Measurements from ENCODE around the gene SAMD8. TPM values are rescaled to one million over a fixed set of nuclear protein-coding genes. Genes with fewer than 3 reads are reported as not detected.

SAMD8 gene
- total RNA-seq, 1 experiment from 2014 or later: 23.6 TPM

DNA sequence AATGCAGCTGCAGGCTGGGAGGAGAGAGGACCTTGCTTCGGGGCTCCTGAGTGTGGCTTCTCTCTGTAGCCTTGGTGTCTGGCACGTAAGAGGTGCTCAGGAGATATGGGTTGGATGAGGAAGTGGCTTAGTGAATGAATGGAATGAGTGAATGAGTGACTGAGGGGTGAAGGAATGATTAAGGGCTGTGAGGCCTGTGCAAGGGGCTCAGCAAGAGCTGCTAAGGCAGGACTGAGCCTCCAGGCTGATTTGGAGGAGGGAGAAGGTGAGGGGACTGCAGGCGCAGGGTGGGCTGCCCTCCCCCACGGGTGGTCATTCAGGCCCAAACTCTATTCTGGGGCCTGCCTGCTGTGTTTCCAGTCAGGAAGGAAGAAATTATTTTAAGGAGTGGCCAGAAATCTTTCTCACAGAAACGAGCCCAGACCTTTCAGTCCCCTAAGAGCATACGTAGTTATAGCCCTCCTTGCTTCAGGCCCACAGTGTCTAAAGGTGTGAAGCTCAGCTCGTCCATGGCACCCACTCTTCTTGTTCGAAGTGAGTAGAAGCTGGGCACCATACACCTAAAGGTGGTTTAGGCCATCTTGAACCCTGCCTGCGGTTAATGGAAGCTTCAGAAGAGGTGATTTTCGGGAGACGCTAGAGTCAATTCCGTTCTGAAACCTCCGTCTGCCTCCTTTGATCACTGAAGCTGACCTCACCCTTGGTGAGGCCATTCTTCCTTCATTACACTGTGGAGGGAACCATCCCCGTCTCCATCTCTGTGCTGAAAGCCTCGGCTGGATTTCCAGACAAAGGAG is 49.5 kb upstream of the SAMD8 start:
- POLR2A ChIA-PET: no interaction called here
- RAD21 ChIA-PET (ENCODE audit: low non-redundant PET in 1 of 2, low total read pairs in 2 of 2, uncharacterized antibody in 2 of 2, unreplicated experiment in 2 of 2): no interaction called here
- no peak overlapping the region for H2AFZ ChIP-seq (ENCODE audit: low read depth, low read length, poor library complexity, severe bottlenecking)
- no peak overlapping the region for H3K4me3 ChIP-seq (replicated peaks in 1 of 2; ENCODE audit: low read depth in 1 of 2, low read length in 2 of 2)
- no TSS peak for BruUV-seq (replicated peaks)
- no peaks in the 10 kb centered on the region for H3K27me3 ChIP-seq (ENCODE audit: insufficient read depth, low read length)
- H3K79me2 ChIP-seq (ENCODE audit: insufficient read depth, low read length): no peaks in the 10 kb centered on the region
- TF ChIP-seq, protein P1, sequence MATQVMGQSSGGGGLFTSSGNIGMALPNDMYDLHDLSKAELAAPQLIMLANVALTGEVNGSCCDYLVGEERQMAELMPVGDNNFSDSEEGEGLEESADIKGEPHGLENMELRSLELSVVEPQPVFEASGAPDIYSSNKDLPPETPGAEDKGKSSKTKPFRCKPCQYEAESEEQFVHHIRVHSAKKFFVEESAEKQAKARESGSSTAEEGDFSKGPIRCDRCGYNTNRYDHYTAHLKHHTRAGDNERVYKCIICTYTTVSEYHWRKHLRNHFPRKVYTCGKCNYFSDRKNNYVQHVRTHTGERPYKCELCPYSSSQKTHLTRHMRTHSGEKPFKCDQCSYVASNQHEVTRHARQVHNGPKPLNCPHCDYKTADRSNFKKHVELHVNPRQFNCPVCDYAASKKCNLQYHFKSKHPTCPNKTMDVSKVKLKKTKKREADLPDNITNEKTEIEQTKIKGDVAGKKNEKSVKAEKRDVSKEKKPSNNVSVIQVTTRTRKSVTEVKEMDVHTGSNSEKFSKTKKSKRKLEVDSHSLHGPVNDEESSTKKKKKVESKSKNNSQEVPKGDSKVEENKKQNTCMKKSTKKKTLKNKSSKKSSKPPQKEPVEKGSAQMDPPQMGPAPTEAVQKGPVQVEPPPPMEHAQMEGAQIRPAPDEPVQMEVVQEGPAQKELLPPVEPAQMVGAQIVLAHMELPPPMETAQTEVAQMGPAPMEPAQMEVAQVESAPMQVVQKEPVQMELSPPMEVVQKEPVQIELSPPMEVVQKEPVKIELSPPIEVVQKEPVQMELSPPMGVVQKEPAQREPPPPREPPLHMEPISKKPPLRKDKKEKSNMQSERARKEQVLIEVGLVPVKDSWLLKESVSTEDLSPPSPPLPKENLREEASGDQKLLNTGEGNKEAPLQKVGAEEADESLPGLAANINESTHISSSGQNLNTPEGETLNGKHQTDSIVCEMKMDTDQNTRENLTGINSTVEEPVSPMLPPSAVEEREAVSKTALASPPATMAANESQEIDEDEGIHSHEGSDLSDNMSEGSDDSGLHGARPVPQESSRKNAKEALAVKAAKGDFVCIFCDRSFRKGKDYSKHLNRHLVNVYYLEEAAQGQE (IDR thresholded peaks at IDR 0.05; ENCODE audit: low read depth): no peak
- no peak for TF ChIP-seq ZFX (IDR thresholded peaks at IDR 0.05)
- no peak for TF ChIP-seq EZH2 (IDR thresholded peaks at IDR 0.05)
- no peak for TF ChIP-seq JUND (IDR thresholded peaks at IDR 0.05)
- TF ChIP-seq FOSL1 (IDR thresholded peaks at IDR 0.05; ENCODE audit: low read depth): no peak
- TF ChIP-seq CBX3 (IDR thresholded peaks at IDR 0.05; ENCODE audit: low read depth): no peak
- no peak for TF ChIP-seq POLR2A (IDR thresholded peaks at IDR 0.05; ENCODE audit: borderline replicate concordance, extremely low read depth, insufficient read depth, insufficient read length)
- TF ChIP-seq CTCF (IDR thresholded peaks at IDR 0.05 in 2 of 3, conservative IDR thresholded peaks at IDR 0.05 in 1 of 3; ENCODE audit: borderline replicate concordance in 1 of 3, insufficient read depth in 1 of 3, low read depth in 2 of 3, low read length in 2 of 3): no peak
- TF ChIP-seq ZNF274 (IDR thresholded peaks at IDR 0.05; ENCODE audit: low read depth, low read length): no peak
- no peak for TF ChIP-seq RAD21 (IDR thresholded peaks at IDR 0.05; ENCODE audit: low read depth)
- TF ChIP-seq SIN3A (IDR thresholded peaks at IDR 0.05; ENCODE audit: low read depth): no peak
- no peak for TF ChIP-seq ATF3 (IDR thresholded peaks at IDR 0.05)
- no peak for TF ChIP-seq YY1 (IDR thresholded peaks at IDR 0.05; ENCODE audit: extremely low read depth, insufficient replicate concordance, low read depth, low read length)
- no peak for TF ChIP-seq TCF7L2 (IDR thresholded peaks at IDR 0.05; ENCODE audit: borderline replicate concordance, extremely low read depth, insufficient read depth, insufficient read length)
- no peak for TF ChIP-seq EGR1 (IDR thresholded peaks at IDR 0.05; ENCODE audit: low read depth)
- no peak for TF ChIP-seq MAX (IDR thresholded peaks at IDR 0.05)
- no peak for TF ChIP-seq POLR2AphosphoS5 (IDR thresholded peaks at IDR 0.05; ENCODE audit: low read depth, low read length)
- no peak for TF ChIP-seq CEBPB (IDR thresholded peaks at IDR 0.05; ENCODE audit: low read depth)
- H3K4me2 ChIP-seq (ENCODE audit: low read length): no peak overlapping the region
- peaks cover 0 to 6% of the 10 kb centered on the region in 2 experiments; a peak in 2 of 4 replicates for H3K4me1 ChIP-seq (ENCODE audit: control insufficient read depth in 1 of 2, insufficient read depth in 2 of 2, low read length in 2 of 2)
- CTCF ChIA-PET: no interaction called here
- DNase-seq (ENCODE audit: low read depth, low spot score) (no peak), ATAC-seq (no peak)
- intact Hi-C loops (cut with micrococcal nuclease): no loop called here
- no peak overlapping the region for H3K27ac ChIP-seq (ENCODE audit: low read depth, low read length)
- H3K9me3 ChIP-seq (ENCODE audit: control insufficient read depth in 1 of 2, insufficient read depth in 1 of 2, low read depth in 1 of 2, low read length in 2 of 2): no peaks in the 10 kb centered on the region
- no peak overlapping the region for H3K9ac ChIP-seq (ENCODE audit: low read length)
- H3K9me2 ChIP-seq (ENCODE audit: insufficient read depth): no peaks in the 10 kb centered on the region
- H3K36me3 ChIP-seq (ENCODE audit: control insufficient read depth in 1 of 2, insufficient read depth in 2 of 2, low read length in 2 of 2): no peaks in the 10 kb centered on the region
- H4K20me1 ChIP-seq (ENCODE audit: insufficient read depth): no peaks in the 10 kb centered on the region

Data from HCT116 (cell line).